ENCODE results near the gene GALNT3. TPM values are rescaled to one million over a fixed set of nuclear protein-coding genes. Genes with fewer than 3 reads are reported as not detected.

The GALNT3 gene
- total RNA-seq, 1 donor from 2014 or later, result 0.64 TPM

DNA sequence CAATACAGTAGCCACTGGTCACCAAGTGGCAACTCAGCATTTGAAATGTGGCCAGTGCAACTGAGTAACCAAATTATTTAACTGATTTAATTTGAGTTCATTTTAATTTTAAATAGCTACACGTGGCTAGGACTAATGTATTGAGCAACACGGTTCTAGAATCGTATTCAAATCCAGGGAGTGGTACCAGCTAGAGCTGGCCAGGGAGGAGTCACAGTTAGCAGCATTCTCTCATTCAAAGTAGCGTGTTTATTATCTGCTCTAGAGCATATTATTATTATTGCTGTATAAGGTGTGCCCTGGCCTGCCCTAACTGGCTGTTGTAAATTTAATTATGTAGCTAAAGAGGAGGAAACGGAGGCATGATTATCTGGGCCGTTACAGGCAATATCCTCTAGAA is 92.9 kb downstream of the GALNT3 start:
- Histone ChIP-seq H3K27ac (no peak overlapping the region), H3K36me3 (no peaks in the 10 kb centered on the region), H3K27me3 (no peaks in the 10 kb centered on the region), H3K9me3 (no peaks in the 10 kb centered on the region), H3K4me3 (no peak overlapping the region), H3K4me1 (peaks cover 0 to 2% of the 10 kb centered on the region in 2 donors)
- TF ChIP-seq CTCF (IDR thresholded peaks at IDR 0.05), result no peak
- intact Hi-C loops (cut with DNase I), result no loop called here
- DNase-seq (ENCODE audit: low spot score in 2 of 2), result no peak

- no peaks in the 10 kb centered on the region for H3K36me3 ChIP-seq
- intact Hi-C loops (cut with DNase I), result no loop called here
- H3K27me3 ChIP-seq, result no peaks in the 10 kb centered on the region
- H3K4me1 ChIP-seq, result peaks cover 0 to 2% of the 10 kb centered on the region in 2 donors
- H3K9me3 ChIP-seq, result no peaks in the 10 kb centered on the region
- H3K4me3 ChIP-seq, result no peak overlapping the region
- no peak overlapping the region for H3K27ac ChIP-seq
- TF ChIP-seq CTCF (IDR thresholded peaks at IDR 0.05), result no peak
- DNase-seq (ENCODE audit: low spot score in 2 of 2), result no peak
Observed at GRCh38 chr2:165700531-165700930, 93.5 kb downstream of the GALNT3 start.

DNA sequence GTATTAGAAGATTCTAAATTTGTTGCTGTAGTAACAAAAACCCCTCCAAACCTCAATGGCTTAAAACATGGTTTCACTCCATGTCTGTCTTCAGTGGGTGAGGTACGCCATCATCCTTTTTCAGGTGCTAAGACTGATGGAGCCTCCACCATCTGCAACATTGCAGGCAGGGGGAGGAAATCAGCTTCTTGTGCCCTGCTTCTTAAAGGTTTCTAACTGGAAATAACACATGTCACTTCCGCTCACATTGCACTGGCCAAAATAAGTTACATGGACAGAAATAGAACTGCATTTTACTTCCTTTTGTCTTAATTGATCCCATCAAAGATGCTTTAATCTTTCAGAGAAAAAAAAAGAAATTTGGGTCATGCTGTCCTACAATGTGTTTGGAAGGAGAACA is 94.1 kb downstream of the GALNT3 start:
- intact Hi-C loops (cut with DNase I), result loop anchor here (10.0 kb wide), 1 partner anchor 705 kb away; no protein-coding TSS in a partner anchor
- no peaks in the 10 kb centered on the region for H3K36me3 ChIP-seq
- no peaks in the 10 kb centered on the region for H3K27me3 ChIP-seq
- peaks cover 0 to 2% of the 10 kb centered on the region in 2 donors for H3K4me1 ChIP-seq
- no peak overlapping the region for H3K27ac ChIP-seq
- DNase-seq (ENCODE audit: low spot score in 2 of 2), result no peak
- no peaks in the 10 kb centered on the region for H3K9me3 ChIP-seq
- no peak for TF ChIP-seq CTCF (IDR thresholded peaks at IDR 0.05)
- H3K4me3 ChIP-seq, result no peak overlapping the region

DNA sequence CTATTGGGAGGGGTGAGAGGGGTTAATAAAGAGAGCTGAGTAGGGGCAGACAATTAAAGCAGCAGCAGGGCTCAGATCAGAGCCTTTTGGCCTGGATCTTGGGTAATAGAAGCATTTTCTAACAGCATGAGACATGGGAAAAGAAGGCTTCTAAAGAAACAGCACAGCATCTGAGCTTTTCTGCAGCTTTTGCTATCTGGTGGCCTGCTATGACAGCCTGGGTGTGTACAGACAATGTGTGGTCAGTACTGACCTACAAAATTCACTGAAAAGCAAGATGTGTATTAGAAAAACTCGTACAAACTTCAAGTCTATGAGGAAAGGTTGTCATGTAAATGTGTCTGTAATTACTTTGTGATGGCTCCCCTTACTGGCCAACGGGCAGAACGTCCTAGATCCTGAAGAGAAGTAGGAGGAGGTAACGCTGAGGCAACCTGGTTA is 95.6 kb downstream of the GALNT3 start:
- intact Hi-C loops (cut with DNase I), result loop anchor here (1.0 to 10.0 kb wide), 2 partner anchors 296 to 704 kb away; no protein-coding TSS in a partner anchor
- no peak overlapping the region for H3K27ac ChIP-seq
- no peak overlapping the region for H3K4me3 ChIP-seq
- no peaks in the 10 kb centered on the region for H3K9me3 ChIP-seq
- TF ChIP-seq CTCF (IDR thresholded peaks at IDR 0.05), result peak; percentile 25 to 58 (median 48)
- DNase-seq (ENCODE audit: low spot score in 2 of 2), result peak in 1 of 2 donors; percentile 69
- H3K36me3 ChIP-seq, result no peaks in the 10 kb centered on the region
- no peaks in the 10 kb centered on the region for H3K27me3 ChIP-seq
- peaks cover 0 to 2% of the 10 kb centered on the region in 2 donors for H3K4me1 ChIP-seq

- Histone ChIP-seq H3K27me3 (no peaks in the 10 kb centered on the region), H3K36me3 (no peaks in the 10 kb centered on the region), H3K4me1 (peaks cover 0 to 2% of the 10 kb centered on the region in 2 donors), H3K4me3 (no peak overlapping the region), H3K27ac (no peak overlapping the region), H3K9me3 (no peaks in the 10 kb centered on the region)
- DNase-seq (ENCODE audit: low spot score in 2 of 2), result no peak
- TF ChIP-seq CTCF (IDR thresholded peaks at IDR 0.05), result no peak
- intact Hi-C loops (cut with DNase I), result loop anchor here (1.0 to 10.0 kb wide), 2 partner anchors 296 to 703 kb away; no protein-coding TSS in a partner anchor
Observed at GRCh38 chr2:165697748-165698443, 96.2 kb downstream of the GALNT3 start.

Other genes starting within 250 kb of the GALNT3 start
- 5.5 TPM for gene TTC21B, start 159.5 kb upstream of the GALNT3 start, total RNA-seq

Measured in ascending aorta (tissue), 2 donors.